GM19467 (cell line): ENCODE results near the gene KCNF1.
"Not testable (repeated sequence)": the region's sequence is repeated elsewhere in the genome, so short reads cannot be mapped to it uniquely, and the experiment has no call there.

Experiments used
- ATAC-seq: cut with Tn5 transposase; IDR thresholded peaks from one replicate; pipeline ENCODE4 v1.9.1; 2021; ENCODE audit warnings: mild to moderate bottlenecking, moderate library complexity; ENCODE audit not compliant: unreplicated experiment

KCNF1 gene

GRCh38 chr2:10935953-10936942 is 24.5 kb downstream of the KCNF1 start:
- ATAC-seq: no peak

DNA sequence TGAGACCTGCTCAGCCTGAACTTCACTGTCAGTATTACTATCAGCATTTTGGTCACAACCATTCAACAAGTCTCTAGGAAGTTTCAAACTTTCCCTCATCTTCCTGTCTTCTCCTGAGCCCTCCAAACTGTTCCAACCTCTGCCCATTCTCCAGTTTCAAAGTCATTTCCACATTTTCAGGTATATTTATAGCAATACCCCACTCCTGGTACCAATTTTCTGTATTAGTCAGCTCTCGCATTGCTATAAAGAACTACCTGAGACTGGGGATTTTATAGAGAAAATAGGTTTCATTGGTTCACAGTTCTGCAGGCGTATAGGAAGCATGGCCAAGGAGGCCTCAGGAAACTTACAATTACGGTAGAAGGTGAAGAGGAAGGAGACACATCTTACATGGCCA is 27.3 kb downstream of the KCNF1 start:
- ATAC-seq: no peak

GRCh38 chr2:10940596-10940995 is 28.9 kb downstream of the KCNF1 start:
- ATAC-seq: no peak

GRCh38 chr2:10941383-10941782 is 29.6 kb downstream of the KCNF1 start:
- no peak for ATAC-seq

DNA sequence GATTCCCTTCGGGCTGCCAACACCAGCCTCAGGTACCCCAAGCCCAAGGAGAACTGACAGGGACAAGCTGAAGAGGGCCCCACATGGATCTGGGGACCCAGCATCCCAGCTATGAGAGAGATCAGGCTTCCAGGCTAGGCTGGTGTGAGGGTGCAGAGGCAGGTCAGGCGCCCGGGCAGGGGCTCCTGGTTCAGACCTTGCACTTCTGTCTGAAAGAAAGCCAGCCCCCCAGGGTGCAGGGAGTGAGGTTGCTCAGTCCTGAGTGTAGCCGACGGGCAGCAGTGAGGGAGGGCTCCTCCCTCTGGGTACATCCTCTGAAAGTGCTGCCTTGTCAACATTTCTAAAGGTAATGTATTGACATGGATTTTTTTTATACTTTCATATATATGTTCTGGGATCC is 33.1 kb downstream of the KCNF1 start:
- ATAC-seq: no peak

DNA sequence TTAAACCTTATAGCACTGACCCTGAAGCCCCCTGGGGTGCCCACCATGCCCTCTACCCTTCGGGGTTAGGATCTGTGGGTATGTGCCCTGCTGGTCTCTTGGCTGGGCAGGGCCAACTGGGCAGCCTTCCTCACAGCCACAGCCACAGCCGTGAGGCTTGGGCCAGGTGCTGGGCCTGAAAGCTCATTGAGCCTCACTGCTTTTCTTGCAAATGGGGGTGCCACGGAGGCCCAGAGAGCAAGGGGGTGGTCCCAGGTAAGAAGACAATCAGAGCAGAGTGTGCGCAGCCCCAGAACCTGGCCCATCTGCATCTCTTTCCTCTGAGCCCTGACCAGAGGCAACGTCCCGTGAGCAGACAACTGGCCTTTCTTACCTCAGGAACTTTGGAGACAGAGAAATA is 34.7 kb downstream of the KCNF1 start:
- no peak for ATAC-seq

DNA sequence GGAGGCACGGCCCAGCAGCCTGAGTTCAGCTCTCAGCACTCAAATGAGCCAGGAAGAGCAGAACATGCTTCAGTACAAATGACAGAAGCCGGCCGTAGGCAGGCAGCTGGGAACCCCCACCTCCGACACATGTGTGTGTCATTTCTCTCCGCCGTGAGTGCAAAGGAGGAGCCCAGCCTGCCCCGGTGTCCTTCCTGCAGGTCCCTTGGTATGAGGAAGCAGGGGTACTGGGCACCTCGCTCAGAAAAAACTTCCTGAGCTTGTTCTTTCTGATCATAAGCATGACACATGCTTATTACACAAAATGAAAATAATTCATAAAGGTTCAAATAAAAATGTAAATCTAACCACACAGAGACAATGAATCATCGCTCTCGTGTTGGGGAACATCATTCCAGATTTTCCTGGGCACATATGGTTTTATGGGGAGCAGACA is 35.3 kb downstream of the KCNF1 start:
- ATAC-seq: no peak

- no peak for ATAC-seq
Measured at GRCh38 chr2:10947446-10948187, 35.9 kb downstream of the KCNF1 start.

DNA sequence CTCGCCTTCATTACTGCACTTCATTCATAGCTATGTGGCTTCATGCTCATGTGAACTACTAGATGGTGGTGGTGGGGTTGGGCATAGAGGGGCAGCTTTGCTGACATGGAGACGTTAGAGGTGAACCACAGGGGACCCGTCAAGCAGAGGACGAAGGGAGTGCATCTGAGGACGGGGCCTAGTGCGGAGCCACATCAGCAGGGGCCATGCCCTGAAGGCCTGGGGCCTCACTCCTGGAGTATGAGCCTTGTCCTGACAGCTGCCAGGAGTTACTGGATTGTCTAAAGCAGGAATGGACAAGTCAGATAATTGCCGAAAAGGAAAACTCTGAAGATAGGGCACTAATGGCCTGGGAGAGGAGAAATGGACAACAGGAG is 36.4 kb downstream of the KCNF1 start:
- no peak for ATAC-seq

- ATAC-seq: no peak
Measured at GRCh38 chr2:10948606-10949230, 37.0 kb downstream of the KCNF1 start.

- no peak for ATAC-seq
Measured at GRCh38 chr2:10949835-10950234, 38.1 kb downstream of the KCNF1 start.

GRCh38 chr2:10951558-10952414 is 40.1 kb downstream of the KCNF1 start:
- no peak for ATAC-seq

DNA sequence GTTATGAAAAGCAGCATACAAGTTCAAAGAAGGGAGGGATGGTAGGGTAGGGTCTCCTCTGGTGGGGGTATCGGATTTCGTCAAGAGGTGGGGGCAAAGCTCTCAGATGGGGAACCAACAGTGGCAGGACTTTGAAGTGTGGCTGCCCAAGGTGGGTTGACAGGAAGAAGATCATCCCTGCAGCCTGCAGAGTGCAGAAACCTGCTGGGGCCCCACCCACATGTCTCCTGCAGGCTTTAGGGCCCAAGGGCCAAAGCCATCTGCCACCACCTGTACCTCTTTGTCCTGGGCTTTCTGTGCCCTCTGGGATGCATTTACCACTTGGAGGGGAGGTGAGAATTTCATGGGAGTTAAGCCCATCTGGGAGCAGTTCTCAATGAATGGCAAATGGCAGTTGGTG is 42.7 kb downstream of the KCNF1 start:
- ATAC-seq: no peak

- no peak for ATAC-seq
Measured at GRCh38 chr2:10954856-10955818, 43.4 kb downstream of the KCNF1 start.

GRCh38 chr2:10956006-10956790 is 44.5 kb downstream of the KCNF1 start:
- no peak for ATAC-seq

GRCh38 chr2:10957391-10957790 is 45.7 kb downstream of the KCNF1 start:
- ATAC-seq: no peak

DNA sequence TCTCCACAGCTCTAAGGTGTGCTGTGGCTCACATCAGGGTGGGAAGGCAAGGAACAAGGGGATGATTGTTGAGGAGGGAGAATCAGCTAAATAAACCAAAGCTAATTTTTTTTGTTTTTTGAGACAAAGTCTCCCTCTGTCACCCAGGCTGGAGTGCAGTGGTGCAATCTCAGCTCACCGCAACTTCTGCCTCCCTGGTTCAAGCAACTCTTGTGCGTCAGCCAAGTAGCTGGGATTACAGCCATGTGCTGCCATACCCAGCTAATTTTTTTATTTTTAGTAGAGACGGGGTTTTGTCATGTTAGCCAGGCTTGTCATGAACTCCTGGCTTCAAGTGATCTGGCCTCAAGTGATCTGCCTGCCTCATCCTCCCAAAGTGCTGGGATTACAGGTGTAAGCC is 46.7 kb downstream of the KCNF1 start:
- ATAC-seq: not testable (repeated sequence)

- no peak for ATAC-seq
Measured at GRCh38 chr2:10960606-10961489, 49.1 kb downstream of the KCNF1 start.
